Caco-2 (cell line): ENCODE results near the gene TRPM4. TPM values are rescaled to one million over a fixed set of nuclear protein-coding genes. Genes with fewer than 3 reads are reported as not detected.

Experiments
- BruUV-seq: library from RNA; stranded (reverse); fragments of 400-500 nt; replicated peaks from 2 replicates; lab custom pipeline; 2021; lab: Mats Ljungman, UMichigan
- CTCF ChIA-PET: fragments of 300-600 bp; sonication (Branson Sonifier 250); formaldehyde crosslinking; loops from one replicate; lab custom pipeline; 2022; ENCODE audit warnings: antibody characterized with exemption; lab: Charles Lee
- POLR2A ChIA-PET: fragments of 300-600 bp; sonication (Branson Sonifier 250); formaldehyde crosslinking; loops from one replicate; lab custom pipeline; 2022; ENCODE audit warnings: antibody characterized with exemption; lab: Charles Lee
- DNase-seq, 2 experiments: peaks; one replicate each; pipeline versions ENCODE4 v3.0.0 to v3.0.0-alpha.2; 2020 to 2022
- H3K27me3 ChIP-seq: replicated peaks from 2 replicates; pipeline ENCODE4 v1.6.0; 2011; ENCODE audit warnings: low read length; ENCODE audit not compliant: control insufficient read depth, insufficient read depth
- H3K36me3 ChIP-seq: 2 replicates; pipeline ENCODE4 v1.5.1; 2011; ENCODE audit warnings: low read length; ENCODE audit not compliant: control insufficient read depth, insufficient read depth
- H3K4me1 ChIP-seq: fragments of 250-450 bp; sonication (Bioruptor Pico); 2 replicates; pipeline ENCODE4 v1.5.1; 2020; ENCODE audit warnings: mild to moderate bottlenecking
- H3K4me3 ChIP-seq: 2 replicates; pipeline ENCODE4 v1.5.1; 2011; ENCODE audit warnings: low read depth, mild to moderate bottlenecking, control low read depth, low read length
- H3K9me3 ChIP-seq: fragments of 250-450 bp; sonication (Bioruptor Pico); 2 replicates; pipeline ENCODE4 v1.5.1; 2020; ENCODE audit warnings: mild to moderate bottlenecking, moderate library complexity
- H3K27ac Mint-ChIP-seq: one replicate; pipeline ENCODE4 v1.8.0; 2022; ENCODE audit warnings: mixed read lengths; ENCODE audit not compliant: unreplicated experiment
- H3K27me3 Mint-ChIP-seq: one replicate; pipeline ENCODE4 v1.8.0; 2022; ENCODE audit warnings: mixed read lengths; ENCODE audit not compliant: insufficient read depth, unreplicated experiment
- H3K36me3 Mint-ChIP-seq: one replicate; pipeline ENCODE4 v1.8.0; 2022; ENCODE audit warnings: mild to moderate bottlenecking, mixed read lengths; ENCODE audit not compliant: insufficient read depth, unreplicated experiment
- H3K4me1 Mint-ChIP-seq: one replicate; pipeline ENCODE4 v1.8.0; 2022; ENCODE audit warnings: low read depth, mixed read lengths; ENCODE audit not compliant: unreplicated experiment
- H3K4me3 Mint-ChIP-seq: one replicate; pipeline ENCODE4 v1.8.0; 2022; ENCODE audit warnings: mild to moderate bottlenecking, moderate library complexity, mixed read lengths; ENCODE audit not compliant: unreplicated experiment
- H3K9me3 Mint-ChIP-seq: one replicate; pipeline ENCODE4 v1.8.0; 2022; ENCODE audit warnings: mixed read lengths; ENCODE audit not compliant: unreplicated experiment
- intact Hi-C: fragments of 100-400 bp; cut with micrococcal nuclease; formaldehyde crosslinking; loops from one replicate; pipeline ENCODE4 v1.10.0; 2022; ENCODE audit not compliant: unreplicated experiment
- total RNA-seq: library from RNA; stranded (reverse); gene quantifications from 2 replicates; pipeline ENCODE4 v1.2.3, GENCODE V29; 2022
- TF ChIP-seq, protein P1 (sequence below), 2 experiments: fragments of 200-600 bp in 1 of 2; IDR thresholded peaks; 1 replicate in 1 of 2; 2 replicates in 1 of 2; pipeline versions ENCODE4 v1.5.1 to v1.8.0; 2011 to 2022; ENCODE audit warnings: antibody characterized with exemption in 1 of 2, control low read depth in 1 of 2, inconsistent platforms in 1 of 2, low read depth in 1 of 2, low read length in 1 of 2, mild to moderate bottlenecking in 1 of 2, moderate library complexity in 1 of 2; ENCODE audit not compliant: insufficient read depth in 1 of 2, severe bottlenecking in 1 of 2, unreplicated experiment in 1 of 2

Gene TRPM4
- total RNA-seq, 1 experiment from 2014 or later = 27.8 TPM

DNA sequence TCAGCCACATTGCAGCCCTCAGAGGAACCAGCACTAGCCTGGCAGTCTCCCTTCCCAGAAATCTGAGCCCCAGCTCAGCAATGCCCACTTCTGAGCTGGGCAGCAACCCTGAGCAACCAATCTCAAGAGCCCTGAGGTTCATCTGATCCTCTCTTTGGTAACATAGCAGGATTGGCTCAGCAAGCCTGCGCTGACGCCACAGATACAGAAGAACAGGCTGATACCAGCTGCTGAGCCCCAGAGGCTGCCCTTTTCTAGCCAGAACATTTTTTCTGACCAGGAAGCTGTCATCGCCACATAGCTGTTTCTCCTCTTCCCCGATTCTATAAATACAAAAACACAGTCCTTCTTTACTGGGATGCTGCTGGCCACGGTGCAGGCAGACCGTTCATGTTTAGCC lies 59.8 kb downstream of the TRPM4 start:
- Mint-ChIP-seq H3K27me3 (no peaks in the 10 kb centered on the region), H3K9me3 (no peaks in the 10 kb centered on the region), H3K4me3 (no peak overlapping the region), H3K4me1 (no peaks in the 10 kb centered on the region), H3K27ac (no peak overlapping the region), H3K36me3 (no peaks in the 10 kb centered on the region)
- Histone ChIP-seq H3K9me3 (no peaks in the 10 kb centered on the region), H3K27me3 (no peaks in the 10 kb centered on the region), H3K4me3 (no peak overlapping the region), H3K36me3 (no peaks in the 10 kb centered on the region), H3K4me1 (no peaks in the 10 kb centered on the region)
- TF ChIP-seq, protein P1, sequence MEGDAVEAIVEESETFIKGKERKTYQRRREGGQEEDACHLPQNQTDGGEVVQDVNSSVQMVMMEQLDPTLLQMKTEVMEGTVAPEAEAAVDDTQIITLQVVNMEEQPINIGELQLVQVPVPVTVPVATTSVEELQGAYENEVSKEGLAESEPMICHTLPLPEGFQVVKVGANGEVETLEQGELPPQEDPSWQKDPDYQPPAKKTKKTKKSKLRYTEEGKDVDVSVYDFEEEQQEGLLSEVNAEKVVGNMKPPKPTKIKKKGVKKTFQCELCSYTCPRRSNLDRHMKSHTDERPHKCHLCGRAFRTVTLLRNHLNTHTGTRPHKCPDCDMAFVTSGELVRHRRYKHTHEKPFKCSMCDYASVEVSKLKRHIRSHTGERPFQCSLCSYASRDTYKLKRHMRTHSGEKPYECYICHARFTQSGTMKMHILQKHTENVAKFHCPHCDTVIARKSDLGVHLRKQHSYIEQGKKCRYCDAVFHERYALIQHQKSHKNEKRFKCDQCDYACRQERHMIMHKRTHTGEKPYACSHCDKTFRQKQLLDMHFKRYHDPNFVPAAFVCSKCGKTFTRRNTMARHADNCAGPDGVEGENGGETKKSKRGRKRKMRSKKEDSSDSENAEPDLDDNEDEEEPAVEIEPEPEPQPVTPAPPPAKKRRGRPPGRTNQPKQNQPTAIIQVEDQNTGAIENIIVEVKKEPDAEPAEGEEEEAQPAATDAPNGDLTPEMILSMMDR (IDR thresholded peaks at IDR 0.05; ENCODE audit: insufficient read depth in 1 of 2, low read depth in 1 of 2, low read length in 1 of 2, severe bottlenecking in 1 of 2, unreplicated experiment in 1 of 2) = no peak
- ChIA-PET CTCF (interaction anchor here (0.9 kb wide), 1 partner anchor 9 kb away, joined by 3 read pairs; no protein-coding TSS in a partner anchor), POLR2A (no interaction called here)
- DNase-seq = no peak
- intact Hi-C loops = no loop called here
- no TSS peak for BruUV-seq

DNA sequence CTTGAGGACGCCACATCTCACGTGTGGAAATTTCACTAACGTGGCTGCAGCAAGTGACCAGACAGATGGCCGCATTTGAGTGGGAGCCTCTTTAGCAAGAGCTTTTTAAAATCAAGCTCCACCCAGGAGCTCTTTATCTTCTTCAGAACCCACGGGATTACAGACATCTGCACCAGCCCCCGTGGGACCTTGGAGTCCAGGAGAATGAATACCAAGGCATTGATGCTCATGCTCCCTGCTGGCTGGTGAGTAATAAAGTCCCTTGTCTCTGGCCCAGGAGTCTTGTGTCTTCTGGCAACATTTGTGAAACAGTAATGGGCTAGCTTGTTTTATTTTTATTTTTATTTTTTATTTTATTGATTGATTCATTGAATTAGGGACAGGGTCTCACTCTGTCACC lies 64.4 kb downstream of the TRPM4 start:
- no TSS peak for BruUV-seq
- Mint-ChIP-seq H3K36me3 (no peaks in the 10 kb centered on the region), H3K9me3 (no peaks in the 10 kb centered on the region), H3K4me1 (peaks cover 7% of the 10 kb centered on the region), H3K4me3 (no peak overlapping the region), H3K27ac (no peak overlapping the region), H3K27me3 (no peaks in the 10 kb centered on the region)
- Histone ChIP-seq H3K4me3 (no peak overlapping the region), H3K36me3 (no peaks in the 10 kb centered on the region), H3K27me3 (no peaks in the 10 kb centered on the region), H3K4me1 (no peaks in the 10 kb centered on the region), H3K9me3 (no peaks in the 10 kb centered on the region)
- intact Hi-C loops = loop anchor here (10.0 kb wide), 1 partner anchor 227 kb away; the partner anchor contains the start of genes GYS1 and RUVBL2
- TF ChIP-seq, protein P1 (IDR thresholded peaks at IDR 0.05; ENCODE audit: insufficient read depth in 1 of 2, low read depth in 1 of 2, low read length in 1 of 2, severe bottlenecking in 1 of 2, unreplicated experiment in 1 of 2) = no peak
- ChIA-PET POLR2A (interaction anchor here (0.7 kb wide), 1 partner anchor 73 kb away, joined by 8 read pairs; no protein-coding TSS in a partner anchor), CTCF (interaction anchor here (0.5 kb wide), 1 partner anchor 94 kb away, joined by 3 read pairs; no protein-coding TSS in a partner anchor)
- DNase-seq = no peak

GRCh38 chr19:49222528-49222927 lies 64.9 kb downstream of the TRPM4 start:
- H3K27me3 ChIP-seq = no peaks in the 10 kb centered on the region
- intact Hi-C loops = loop anchor here (10.0 kb wide), 1 partner anchor 228 kb away; the partner anchor contains the start of genes GYS1 and RUVBL2
- no peak for DNase-seq
- no peaks in the 10 kb centered on the region for H3K36me3 Mint-ChIP-seq
- TF ChIP-seq, protein P1 (IDR thresholded peaks at IDR 0.05; ENCODE audit: insufficient read depth in 1 of 2, low read depth in 1 of 2, low read length in 1 of 2, severe bottlenecking in 1 of 2, unreplicated experiment in 1 of 2) = no peak
- H3K27me3 Mint-ChIP-seq = no peaks in the 10 kb centered on the region
- POLR2A ChIA-PET = no interaction called here
- no TSS peak for BruUV-seq
- no peaks in the 10 kb centered on the region for H3K9me3 Mint-ChIP-seq
- no peak overlapping the region for H3K27ac Mint-ChIP-seq
- H3K4me3 Mint-ChIP-seq = no peak overlapping the region
- H3K9me3 ChIP-seq = no peaks in the 10 kb centered on the region
- H3K4me1 Mint-ChIP-seq = peaks cover 7% of the 10 kb centered on the region
- H3K36me3 ChIP-seq = no peaks in the 10 kb centered on the region
- H3K4me1 ChIP-seq = no peaks in the 10 kb centered on the region
- no peak overlapping the region for H3K4me3 ChIP-seq
- CTCF ChIA-PET = no interaction called here
